GM12878 (cell line): Measurements from ENCODE around the gene SLC4A5. TPM values are rescaled to one million over a fixed set of nuclear protein-coding genes. Genes with fewer than 3 reads are reported as not detected.

Experiments
- ATAC-seq: fragments of 200-7000 bp; cut with Tn5 transposase; 3 replicates; pipeline ENCODE4 v1.9.1; 2020; ENCODE audit warnings: mild to moderate bottlenecking, moderate library complexity
- BruUV-seq: library from RNA; stranded (reverse); fragments of 400-500 nt; replicated peaks from 2 replicates; lab custom pipeline; 2021; lab: Mats Ljungman, UMichigan
- CTCF ChIA-PET: fragments of 300-600 bp; sonication (Branson Sonifier 250); formaldehyde crosslinking; extraction: SDS; loops from one replicate; lab custom pipeline; 2021; ENCODE audit warnings: inconsistent platforms; lab: Yijun Ruan, JAX
- POLR2A ChIA-PET: fragments of 350-600 bp; formaldehyde crosslinking; extraction: SDS; loops from one replicate; lab custom pipeline; 2021; ENCODE audit warnings: inconsistent platforms; lab: Charles Lee
- RAD21 ChIA-PET: fragments of 300-600 bp; sonication (Branson Sonifier 250); formaldehyde crosslinking; loops from one replicate; lab custom pipeline; 2023; ENCODE audit warnings: antibody characterized with exemption; ENCODE audit not compliant: unreplicated experiment; lab: Charles Lee
- SMC1A ChIA-PET: fragments of 300-600 bp; sonication (Branson Sonifier 250); formaldehyde crosslinking; loops from one replicate; lab custom pipeline; 2023; ENCODE audit not compliant: unreplicated experiment, uncharacterized antibody; lab: Charles Lee
- DNase-seq: peaks from one replicate; pipeline ENCODE4 v3.0.0-alpha.2; 2011; ENCODE audit warnings: low read depth, low spot score
- FAIRE-seq: peaks from 3 replicates; lab custom pipeline; 2011; peaks lifted over from hg19 to GRCh38; lab: Jason Lieb, UNC
- H2AFZ ChIP-seq: 2 replicates; pipeline ENCODE4 v1.6.0; 2011; ENCODE audit warnings: low read depth, low read length, control low read depth; ENCODE audit not compliant: control insufficient read depth
- H3K27ac ChIP-seq: 2 replicates; pipeline ENCODE4 v1.5.1; 2011; ENCODE audit warnings: control low read depth; ENCODE audit not compliant: control insufficient read depth, insufficient read depth
- H3K27me3 ChIP-seq, 2 experiments: replicated peaks in 1 of 2; 2 replicates each; pipeline versions ENCODE4 v1.6.0 to v1.6.1; 2011; ENCODE audit warnings: low read length in 1 of 2; ENCODE audit not compliant: control insufficient read depth in 2 of 2, insufficient read depth in 2 of 2
- H3K36me3 ChIP-seq, 2 experiments: 2 replicates each; pipeline ENCODE4 v1.5.1; 2011; ENCODE audit warnings: low read length in 1 of 2; ENCODE audit not compliant: control insufficient read depth in 2 of 2, insufficient read depth in 2 of 2
- H3K4me1 ChIP-seq: 2 replicates; pipeline ENCODE4 v1.6.1; 2011; ENCODE audit warnings: mild to moderate bottlenecking, low read length, moderate library complexity, mixed read lengths; ENCODE audit not compliant: control insufficient read depth, insufficient read depth
- H3K4me2 ChIP-seq: 2 replicates; pipeline ENCODE4 v1.6.0; 2011; ENCODE audit warnings: control low read depth; ENCODE audit not compliant: control insufficient read depth, insufficient read depth
- H3K4me3 ChIP-seq: fragments of 200-600 bp; sonication (generic); 2 replicates; pipeline ENCODE4 v1.5.1; 2016
- H3K79me2 ChIP-seq: 2 replicates; pipeline ENCODE4 v1.6.0; 2011; ENCODE audit warnings: low read length; ENCODE audit not compliant: control insufficient read depth, insufficient read depth
- H3K9ac ChIP-seq: 2 replicates; pipeline ENCODE4 v1.8.0; 2011; ENCODE audit warnings: low read length, control low read depth, mixed read lengths; ENCODE audit not compliant: control insufficient read depth, insufficient read depth
- H3K9me3 ChIP-seq: replicated peaks from 3 replicates; pipeline ENCODE4 v1.5.1; 2011; ENCODE audit warnings: mild to moderate bottlenecking, low read length; ENCODE audit not compliant: control insufficient read depth, insufficient read depth
- H4K20me1 ChIP-seq: 2 replicates; pipeline ENCODE4 v1.6.0; 2011; ENCODE audit not compliant: control insufficient read depth, insufficient read depth
- CTCF ChIP-seq, 3 experiments: IDR thresholded peaks in 2 of 3; conservative IDR thresholded peaks in 1 of 3; 2 replicates each; pipeline ENCODE4 v1.5.1; 2011; ENCODE audit warnings: low read depth in 3 of 3, low read length in 3 of 3, mild to moderate bottlenecking in 3 of 3, control low read depth in 2 of 3, moderate library complexity in 2 of 3, inconsistent platforms in 1 of 3, mixed read lengths in 1 of 3; ENCODE audit not compliant: control insufficient read depth in 2 of 3, insufficient read depth in 1 of 3; ENCODE audit errors: extremely low read depth in 1 of 3
- EED ChIP-seq: sonication (generic); IDR thresholded peaks from 2 replicates; pipeline ENCODE4 v1.6.1; 2016; ENCODE audit warnings: antibody characterized with exemption, low read depth
- GABPA ChIP-seq: IDR thresholded peaks from 2 replicates; pipeline ENCODE4 v1.6.1; 2014; ENCODE audit warnings: antibody characterized with exemption, low read depth, mild to moderate bottlenecking, inconsistent platforms
- KDM1A ChIP-seq: fragments of 200-600 bp; sonication (generic); IDR thresholded peaks from 2 replicates; pipeline ENCODE4 v1.6.1; 2016; ENCODE audit warnings: borderline replicate concordance
- NFIC ChIP-seq: IDR thresholded peaks from 2 replicates; pipeline ENCODE4 v1.6.1; 2012; ENCODE audit warnings: low read depth, mild to moderate bottlenecking, inconsistent platforms, low read length, moderate library complexity
- ZBTB4 ChIP-seq: fragments of 450-650 bp; formaldehyde crosslinking; IDR thresholded peaks from 2 replicates; pipeline ENCODE4 v1.4.0; 2022; ENCODE audit warnings: mild to moderate bottlenecking, moderate library complexity
- in situ Hi-C: fragments of 300-500 bp; cut with MboI; formaldehyde crosslinking; loops from 9 replicates; pipeline ENCODE4 v1.14.3; 2018; ENCODE audit warnings: mixed read lengths
- intact Hi-C: fragments of 100-400 bp; cut with micrococcal nuclease; formaldehyde crosslinking; loops from one replicate; pipeline ENCODE4 v1.14.2; 2022; ENCODE audit not compliant: unreplicated experiment
- polyA plus RNA-seq, 11 experiments: library from polyadenylated mRNA; depleted of rRNA in 4 of 11; unstranded in 6 of 11; stranded (reverse) in 5 of 11; fragments of >200 nt; fragmentation: Nextera tagmentation in 4 of 11; fragmentation: Illumina TruSeq in 1 of 11; extraction: Ambion mirVana in 4 of 11; extraction: Trizol in 1 of 11; gene quantifications; 1 replicate in 1 of 11; 2 replicates in 10 of 11; pipeline versions ENCODE4 v1.2.1 to v1.2.3, GENCODE V29; 2011 to 2016; ENCODE audit warnings: inconsistent platforms in 2 of 11, missing spikeins in 2 of 11, low read depth in 1 of 11
- total RNA-seq, 4 experiments: library from RNA; depleted of rRNA in 3 of 4; stranded (reverse); fragments of >200 nt in 3 of 4; fragmentation: Illumina TruSeq in 1 of 4; extraction: Trizol in 1 of 4; gene quantifications; 2 replicates each; pipeline versions ENCODE4 v1.2.1 to v1.2.3, GENCODE V29; 2013 to 2021

Gene SLC4A5
- total and polyA plus RNA-seq, 10 of the 15 experiments (the other 5 are each of a cell fraction or from before 2014, with no cell fraction given) = 0.15 to 4.7 (median 1.6) TPM

DNA sequence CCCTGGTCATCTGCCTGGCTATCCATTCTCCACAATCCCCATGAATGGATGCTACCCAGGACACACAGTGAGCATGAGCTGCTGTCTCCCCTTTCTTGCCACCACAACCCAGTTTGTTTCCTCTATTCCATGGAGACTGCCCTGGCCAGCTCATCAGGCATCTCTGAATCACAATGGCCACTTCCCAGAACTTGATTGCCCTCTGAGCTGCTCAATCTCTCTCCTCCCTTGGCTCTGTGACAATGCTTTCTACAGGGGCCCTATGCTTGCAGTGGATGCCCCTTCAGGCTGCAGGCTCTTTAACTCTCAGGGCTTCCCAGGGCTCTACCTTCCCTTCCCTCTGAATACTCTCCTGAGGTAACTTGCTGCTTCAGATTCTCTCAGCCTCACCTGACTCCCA is 14.4 kb upstream of the SLC4A5 start:
- Histone ChIP-seq H4K20me1 (no peaks in the 10 kb centered on the region), H3K27me3 (no peaks in the 10 kb centered on the region), H3K4me2 (no peak overlapping the region), H3K9me3 (no peaks in the 10 kb centered on the region), H3K79me2 (no peaks in the 10 kb centered on the region), H3K36me3 (peaks cover 8 to 12% of the 10 kb centered on the region in 2 experiments; a peak in 2 of 4 replicates), H2AFZ (no peak overlapping the region), H3K9ac (no peak overlapping the region), H3K4me3 (no peak overlapping the region), H3K27ac (no peak overlapping the region), H3K4me1 (no peaks in the 10 kb centered on the region)
- no peak for FAIRE-seq
- in situ Hi-C loops = no loop called here
- BruUV-seq = no TSS peak
- ATAC-seq = no peak
- TF ChIP-seq GABPA = no peak
- TF ChIP-seq EED = no peak
- no peak for TF ChIP-seq NFIC
- TF ChIP-seq KDM1A = no peak
- TF ChIP-seq CTCF (IDR thresholded peaks at IDR 0.05 in 2 of 3, conservative IDR thresholded peaks at IDR 0.05 in 1 of 3; ENCODE audit: control insufficient read depth in 2 of 3, extremely low read depth in 1 of 3, insufficient read depth in 1 of 3, low read depth in 3 of 3, low read length in 3 of 3) = no peak
- no peak for TF ChIP-seq ZBTB4
- intact Hi-C loops = no loop called here
- ChIA-PET CTCF (interaction anchor here (2.8 kb wide), 1 partner anchor 23 kb away, joined by 12 read pairs; no protein-coding TSS in a partner anchor), SMC1A (interaction anchor here (1.2 kb wide), 1 partner anchor 23 kb away, joined by 3 read pairs; no protein-coding TSS in a partner anchor), RAD21 (no interaction called here), POLR2A (no interaction called here)
- no peak for DNase-seq
